GM19025 (cell line): ENCODE measurements around the gene UGT1A10.
"Not testable (repeated sequence)": the region's sequence is repeated elsewhere in the genome, so short reads cannot be mapped to it uniquely, and the experiment has no call there.

Experiments used
- ATAC-seq: cut with Tn5 transposase; IDR thresholded peaks from one replicate; pipeline ENCODE4 v1.9.1; 2021; ENCODE audit warnings: mild to moderate bottlenecking, low read depth, moderate library complexity; ENCODE audit not compliant: unreplicated experiment

Gene UGT1A10

DNA sequence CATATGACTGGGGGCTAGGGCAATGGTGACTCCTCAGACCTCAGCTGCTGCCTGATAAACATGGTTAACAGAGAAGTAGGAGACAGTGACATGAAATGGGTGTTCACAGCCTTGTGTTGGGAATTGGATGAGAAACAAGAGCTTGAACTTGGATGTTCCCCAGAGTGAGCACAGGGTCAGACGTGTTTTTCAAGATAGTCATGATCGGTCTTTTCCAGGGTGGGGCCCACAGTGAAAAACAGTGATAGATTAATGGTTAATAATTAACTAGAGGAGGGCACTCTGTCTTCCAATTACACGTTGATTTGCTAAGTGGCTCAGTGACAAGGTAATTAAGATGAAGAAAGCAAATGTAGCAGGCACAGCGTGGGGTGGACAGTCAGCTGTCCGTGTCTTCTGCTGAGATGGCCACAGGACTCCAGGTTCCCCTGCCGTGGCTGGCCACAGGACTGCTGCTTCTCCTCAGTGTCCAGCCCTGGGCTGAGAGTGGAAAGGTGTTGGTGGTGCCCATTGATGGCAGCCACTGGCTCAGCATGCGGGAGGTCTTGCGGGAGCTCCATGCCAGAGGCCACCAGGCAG lies 92.6 kb downstream of the UGT1A10 start, which contains the start of gene UGT1A3:
Gene UGT1A3 (plus strand): TSS at position 320 of the 579 bp plus-strand sequence. CDS start 85 bp downstream, at position 405.
- ATAC-seq, result no peak

DNA sequence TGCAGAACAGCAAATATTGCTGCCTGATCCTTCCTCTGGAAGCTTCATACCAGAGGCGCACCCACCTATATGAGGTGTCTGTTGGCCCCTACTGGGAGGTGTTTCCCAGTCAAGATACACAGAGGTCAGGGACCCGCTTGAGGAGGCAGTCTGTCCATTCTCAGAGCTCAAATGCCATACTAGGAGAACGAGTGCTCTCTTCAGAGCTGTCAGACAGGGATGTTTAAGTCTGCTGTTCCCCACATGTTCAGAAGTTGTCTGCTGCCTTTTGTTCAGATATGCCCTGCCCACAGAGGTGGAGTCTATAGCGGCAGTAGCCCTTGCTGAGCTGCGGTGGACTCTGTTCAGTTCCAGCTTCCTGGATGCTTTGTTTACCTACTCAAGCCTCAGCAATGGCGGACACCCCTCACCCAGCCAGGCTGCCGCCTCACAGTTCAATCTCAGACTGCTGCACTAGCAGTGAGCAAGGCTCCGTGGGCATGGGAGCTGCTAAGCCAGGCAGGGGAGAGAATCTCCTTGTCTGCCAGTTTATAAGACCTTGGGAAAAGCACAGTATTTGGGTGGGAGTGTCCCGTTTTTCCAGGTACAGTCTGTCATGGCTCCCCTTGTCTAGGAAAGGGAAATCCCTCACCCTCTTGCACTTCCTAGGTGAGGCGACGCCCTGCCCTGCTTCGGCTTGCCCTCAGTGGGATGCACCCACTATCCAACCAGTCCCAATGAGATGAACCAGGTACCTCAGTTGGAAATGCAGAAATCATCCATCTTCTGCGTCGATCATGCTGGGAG lies 100.8 kb downstream of the UGT1A10 start:
- not testable (repeated sequence) for ATAC-seq

DNA sequence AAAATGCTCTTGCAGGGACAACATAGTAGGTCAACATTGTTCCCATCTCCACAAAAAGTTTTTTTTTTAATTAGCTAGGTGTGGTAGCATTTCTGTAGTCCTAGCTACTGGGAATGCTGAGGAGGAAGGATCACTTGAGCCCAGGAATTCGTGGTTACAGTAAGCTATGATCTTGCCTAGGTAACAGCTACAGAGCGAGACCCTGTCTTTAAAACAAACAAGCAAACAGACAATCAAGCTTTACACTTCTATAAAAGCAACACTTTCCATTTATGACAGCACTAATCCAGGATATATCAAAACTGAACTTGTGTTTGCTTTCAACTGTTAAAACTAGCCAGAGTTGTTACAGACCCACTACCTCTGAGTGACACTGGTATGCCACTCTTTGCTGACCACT lies 104.6 kb downstream of the UGT1A10 start:
- ATAC-seq, result no peak

DNA sequence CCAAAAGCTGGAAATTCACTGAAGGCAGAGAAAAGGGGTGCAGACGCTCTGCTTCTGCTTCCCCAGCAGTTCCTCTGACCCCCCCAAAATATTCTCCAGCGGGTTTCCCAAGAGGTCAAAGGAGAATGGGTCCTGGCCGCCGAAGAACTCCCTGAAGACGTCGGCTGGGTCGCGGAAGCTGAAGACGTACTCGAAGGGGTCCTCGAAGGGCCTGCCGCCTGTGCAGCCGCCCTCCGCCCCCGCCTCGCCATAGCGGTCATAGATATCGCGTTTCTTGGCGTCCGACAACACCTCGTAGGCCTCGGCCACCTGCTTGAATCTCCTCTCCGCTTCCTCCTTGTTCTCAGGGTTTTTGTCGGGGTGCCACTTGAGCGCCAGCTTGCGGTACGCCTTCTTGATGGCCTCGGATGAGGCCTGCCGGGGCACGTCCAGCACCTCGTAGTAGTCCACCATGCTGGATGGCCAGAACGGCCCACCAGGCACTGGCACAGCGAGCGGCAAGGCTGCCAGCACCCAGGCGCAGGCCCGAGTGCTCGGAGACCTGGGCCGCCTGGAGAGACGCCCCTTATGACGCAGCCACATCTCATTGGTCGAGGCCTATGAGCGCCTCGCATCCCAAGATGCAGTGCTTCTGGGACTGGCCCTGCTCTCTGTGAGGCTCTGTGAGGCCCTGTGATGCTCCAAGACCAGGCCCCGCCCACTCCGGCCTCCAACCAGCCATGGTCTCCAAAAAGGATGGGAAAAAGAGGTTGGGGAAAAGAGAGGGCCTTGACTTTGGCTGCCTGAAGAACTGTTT lies 107.4 kb downstream of the UGT1A10 start:
- ATAC-seq, result no peak

DNA sequence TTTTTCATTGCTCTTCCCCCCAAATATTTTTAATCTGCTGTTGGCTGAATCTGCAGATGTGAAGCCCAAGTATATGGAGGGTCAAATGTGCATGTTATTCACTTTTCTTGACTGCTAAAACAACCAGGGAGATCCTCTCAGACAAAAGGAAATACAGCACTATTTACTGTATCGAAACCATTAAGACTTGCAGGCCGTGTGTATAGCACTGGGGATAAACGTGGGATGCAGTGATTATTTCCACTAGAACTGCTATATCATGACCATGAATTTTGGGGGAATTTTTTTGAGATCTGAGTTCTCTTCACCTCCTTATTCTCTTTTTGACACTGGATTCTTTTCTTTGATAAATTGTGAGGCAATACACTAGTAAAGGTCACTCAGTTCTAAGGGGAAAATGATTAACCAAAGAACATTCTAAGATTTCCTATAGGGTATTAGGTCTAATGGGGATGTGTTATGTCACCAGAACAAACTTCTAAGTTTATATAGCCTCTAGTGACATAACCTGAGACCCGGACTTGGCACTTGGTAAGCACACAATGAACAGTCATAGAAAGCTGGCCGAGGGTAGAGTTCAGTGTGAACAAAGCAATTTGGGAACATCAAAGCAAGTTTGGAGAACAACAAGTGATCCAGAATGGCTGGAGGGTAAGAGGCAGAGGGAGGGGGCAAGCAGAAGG lies 109.0 kb downstream of the UGT1A10 start:
- no peak for ATAC-seq

DNA sequence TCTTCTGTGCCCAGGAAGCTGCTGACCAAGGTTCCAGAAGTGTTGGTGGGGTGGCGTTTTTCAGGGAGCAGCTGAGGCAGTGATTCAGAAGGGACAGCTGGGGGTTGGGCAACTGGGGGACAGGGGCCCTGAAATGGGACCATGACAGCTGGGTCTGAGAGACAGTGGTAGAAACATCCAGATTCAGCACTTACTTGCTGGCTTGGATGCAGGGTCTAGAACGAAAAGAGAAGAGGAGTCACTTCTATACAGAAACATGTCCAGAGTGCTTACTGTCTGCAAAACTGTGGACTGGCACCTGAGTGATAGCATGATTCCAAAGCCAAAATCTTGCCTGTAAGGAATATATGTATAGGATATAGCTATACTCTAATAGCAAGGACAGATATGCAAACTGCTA lies 109.6 kb downstream of the UGT1A10 start:
- not testable (repeated sequence) for ATAC-seq

DNA sequence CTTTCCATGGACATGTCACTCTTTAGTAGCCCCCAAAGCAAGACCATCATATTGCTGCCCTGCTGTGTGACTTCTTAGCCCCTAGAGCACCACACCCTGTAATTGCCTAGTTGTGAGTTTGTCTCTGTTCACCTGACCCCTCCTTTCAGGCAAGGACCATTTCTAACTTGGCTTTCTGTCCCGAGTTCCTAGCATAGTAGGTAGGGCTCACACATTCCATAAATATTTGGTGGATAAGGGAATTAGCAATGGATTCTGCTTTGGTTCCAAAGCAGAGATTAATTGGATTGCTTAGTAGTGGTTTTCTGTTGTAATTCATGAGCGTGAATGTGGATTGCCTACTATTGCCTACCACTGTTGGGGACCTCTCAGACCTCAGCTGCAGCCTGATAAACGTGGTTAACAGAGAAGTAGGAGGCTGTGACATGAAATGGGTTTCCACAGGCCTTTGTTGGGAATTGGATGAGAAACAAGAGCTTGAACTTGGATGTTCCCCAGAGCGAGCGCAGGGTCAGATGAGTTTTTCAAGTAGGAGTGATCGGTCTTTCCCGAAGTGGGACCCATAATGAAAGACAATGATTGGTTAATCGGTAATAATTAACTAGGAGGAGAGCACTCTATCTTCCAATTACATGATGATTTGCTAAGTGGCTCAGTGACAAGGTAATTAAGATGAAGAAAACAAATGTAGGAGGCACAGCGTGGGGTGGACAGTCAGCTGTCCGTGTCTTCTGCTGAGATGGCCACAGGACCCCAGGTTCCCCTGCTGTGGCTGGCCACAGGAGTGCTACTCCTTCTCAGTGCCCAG lies 110.4 kb downstream of the UGT1A10 start:
- no peak for ATAC-seq

DNA sequence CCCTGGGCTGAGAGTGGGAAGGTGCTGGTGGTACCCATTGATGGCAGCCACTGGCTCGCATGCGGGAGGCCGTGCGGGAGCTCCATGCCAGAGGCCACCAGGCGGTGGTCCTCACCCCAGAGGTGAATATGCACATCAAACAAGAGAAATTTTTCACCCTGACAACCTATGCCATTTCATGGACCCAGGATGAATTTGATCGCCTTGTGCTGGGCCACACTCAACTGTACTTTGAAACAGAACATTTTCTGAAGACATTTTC lies 111.0 kb downstream of the UGT1A10 start:
- no peak for ATAC-seq

DNA sequence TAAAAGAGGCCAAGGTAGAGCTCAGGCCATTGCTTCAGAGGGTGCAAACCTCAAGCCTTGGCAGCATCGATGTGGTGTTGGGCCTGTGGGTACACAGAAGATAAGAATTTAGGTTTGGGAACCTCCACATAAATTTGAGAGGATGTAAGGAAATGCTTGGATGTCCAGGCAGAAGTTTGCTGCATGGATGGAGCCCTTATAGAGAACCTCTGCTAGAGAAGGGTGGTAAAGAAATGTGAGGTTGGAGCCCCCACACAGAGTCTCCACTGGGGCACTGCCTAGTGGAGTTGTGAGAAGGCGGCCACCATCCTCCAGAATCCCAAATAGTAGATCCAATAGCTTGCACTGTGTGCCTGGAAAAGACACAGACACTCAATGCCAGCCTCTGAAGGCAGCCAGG lies 114.4 kb downstream of the UGT1A10 start:
- not testable (repeated sequence) for ATAC-seq

DNA sequence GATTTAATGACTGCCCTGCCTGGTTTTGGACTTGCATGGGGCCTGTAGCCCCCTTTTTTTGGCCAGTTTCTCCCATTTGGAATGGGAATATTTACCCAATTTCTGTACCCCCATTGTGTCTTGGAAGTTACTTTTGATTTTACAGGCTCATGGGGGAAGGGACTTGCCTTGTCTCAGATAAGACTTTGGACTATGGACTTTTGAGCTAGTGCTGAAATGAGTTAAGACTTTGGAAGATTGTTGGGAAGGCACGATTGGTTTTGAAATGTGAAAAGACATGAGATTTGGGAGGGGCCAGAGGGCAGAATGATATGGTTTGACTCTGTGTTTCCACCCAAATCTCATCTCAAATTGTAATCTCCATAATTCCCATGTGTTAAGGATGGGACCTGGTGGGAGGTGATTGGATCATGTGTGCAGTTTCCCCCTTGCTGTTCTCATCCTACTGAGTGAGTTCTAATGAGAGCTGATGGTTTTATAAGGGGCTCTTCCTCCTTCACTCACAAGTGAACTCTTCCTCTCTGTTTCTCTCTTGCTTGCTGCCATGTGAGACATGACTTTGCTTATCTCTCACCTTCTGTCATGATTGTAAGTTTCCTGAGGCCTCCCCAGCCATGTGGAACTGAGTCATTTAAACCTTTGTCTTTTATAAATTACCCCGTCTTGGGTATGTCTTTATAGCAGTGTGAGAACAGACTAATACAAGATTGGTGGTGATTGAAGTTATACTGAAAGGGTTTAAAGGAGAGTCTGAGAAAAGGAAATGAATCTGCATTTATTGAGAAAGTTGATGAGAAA lies 115.2 kb downstream of the UGT1A10 start:
- not testable (repeated sequence) for ATAC-seq

DNA sequence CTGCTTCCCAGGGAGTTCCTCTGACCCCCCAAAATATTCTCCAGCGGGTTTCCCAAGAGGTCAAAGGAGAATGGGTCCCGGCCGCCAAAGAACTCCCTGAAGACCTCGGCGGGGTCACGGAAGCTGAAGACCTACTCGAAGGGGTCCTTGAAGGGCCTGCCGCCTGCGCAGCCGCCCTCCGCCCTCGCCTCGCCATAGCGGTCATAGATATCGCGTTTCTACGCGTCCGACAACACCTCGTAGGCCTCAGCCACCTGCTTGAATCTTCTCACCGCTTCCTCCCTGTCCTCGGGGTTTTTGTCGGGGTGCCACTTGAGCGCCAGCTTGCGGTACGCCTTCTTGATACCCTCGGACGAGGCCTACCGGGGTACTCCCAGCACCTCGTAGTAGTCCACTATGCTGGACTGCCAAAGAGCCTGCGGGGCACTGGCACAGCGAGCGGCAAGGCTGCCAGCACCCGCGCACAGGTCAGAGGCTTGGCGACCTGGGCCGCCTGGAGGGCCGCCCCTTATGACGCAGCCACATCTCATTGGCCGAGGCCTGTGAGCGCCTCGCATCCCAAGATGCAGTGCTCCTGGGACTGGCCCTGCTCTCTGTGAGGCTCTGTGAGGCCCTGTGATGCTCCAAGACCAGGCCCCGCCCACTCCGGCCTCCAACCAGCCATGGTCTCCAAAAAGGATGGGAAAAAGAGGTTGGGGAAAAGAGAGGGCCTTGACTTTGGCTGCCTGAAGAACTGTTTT lies 118.8 kb downstream of the UGT1A10 start:
- ATAC-seq, result no peak

DNA sequence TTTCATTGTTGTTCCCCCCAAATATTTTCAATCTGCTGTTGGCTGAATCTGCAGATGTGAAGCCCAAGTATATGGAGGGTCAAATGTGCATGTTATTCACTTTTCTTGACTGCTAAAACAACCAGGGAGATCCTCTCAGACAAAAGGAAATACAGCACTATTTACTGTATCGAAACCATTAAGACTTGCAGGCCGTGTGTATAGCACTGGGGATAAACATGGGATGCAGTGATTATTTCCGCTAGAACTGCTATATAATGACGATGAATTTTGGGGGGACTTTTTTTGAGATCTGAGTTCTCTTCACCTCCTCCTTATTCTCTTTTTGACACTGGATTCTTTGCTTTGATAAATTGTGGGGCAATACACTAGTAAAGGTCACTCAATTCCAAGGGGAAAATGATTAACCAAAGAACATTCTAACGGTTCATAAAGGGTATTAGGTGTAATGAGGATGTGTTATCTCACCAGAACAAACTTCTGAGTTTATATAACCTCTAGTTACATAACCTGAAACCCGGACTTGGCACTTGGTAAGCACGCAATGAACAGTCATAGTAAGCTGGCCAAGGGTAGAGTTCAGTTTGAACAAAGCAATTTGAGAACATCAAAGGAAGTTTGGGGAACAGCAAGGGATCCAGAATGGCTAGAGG lies 120.3 kb downstream of the UGT1A10 start:
- ATAC-seq, result no peak

DNA sequence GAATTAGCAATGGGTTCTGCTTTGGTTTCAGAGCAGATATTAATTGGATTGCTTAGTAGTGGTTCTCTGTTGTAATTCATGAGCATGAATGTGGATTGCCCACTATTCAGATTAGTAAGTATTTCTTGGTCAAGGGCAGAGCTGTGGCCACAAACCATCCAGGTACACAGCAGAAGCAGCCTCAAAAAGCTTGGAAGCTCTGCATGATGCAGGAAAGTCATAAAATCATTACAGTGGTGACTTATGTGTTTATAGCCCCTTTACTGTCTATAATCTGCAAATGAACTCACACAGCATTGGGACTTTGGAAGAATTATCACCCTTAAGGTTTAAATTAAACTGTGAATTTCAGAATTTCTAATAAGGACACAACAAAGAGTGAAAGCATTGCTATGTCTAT lies 121.9 kb downstream of the UGT1A10 start:
- no peak for ATAC-seq

DNA sequence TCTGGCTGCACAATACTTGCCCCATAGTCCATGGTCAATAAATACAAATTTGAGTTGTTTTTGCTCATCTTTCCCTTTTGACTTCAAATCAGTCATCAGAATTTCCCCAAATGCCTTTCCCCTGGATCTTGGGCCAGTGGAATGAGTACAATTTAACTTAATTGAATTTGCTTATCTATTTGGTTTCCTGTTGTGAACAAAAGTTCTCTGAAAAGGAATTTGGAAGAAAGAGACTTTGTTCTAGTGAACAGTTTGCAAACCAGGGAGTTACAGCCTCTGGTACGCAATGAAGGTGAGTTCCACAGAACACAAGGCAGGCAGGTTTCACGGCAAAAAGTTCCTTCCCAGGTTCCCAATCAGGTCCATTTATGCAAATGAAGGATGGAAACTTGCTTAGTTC lies 122.6 kb downstream of the UGT1A10 start:
- no peak for ATAC-seq

DNA sequence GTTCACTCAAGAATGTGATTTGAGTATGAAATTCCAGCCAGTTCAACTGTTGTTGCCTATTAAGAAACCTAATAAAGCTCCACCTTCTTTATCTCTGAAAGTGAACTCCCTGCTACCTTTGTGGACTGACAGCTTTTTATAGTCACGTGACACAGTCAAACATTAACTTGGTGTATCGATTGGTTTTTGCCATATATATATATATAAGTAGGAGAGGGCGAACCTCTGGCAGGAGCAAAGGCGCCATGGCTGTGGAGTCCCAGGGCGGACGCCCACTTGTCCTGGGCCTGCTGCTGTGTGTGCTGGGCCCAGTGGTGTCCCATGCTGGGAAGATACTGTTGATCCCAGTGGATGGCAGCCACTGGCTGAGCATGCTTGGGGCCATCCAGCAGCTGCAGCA lies 123.8 kb downstream of the UGT1A10 start, which contains the start of gene UGT1A1:
Gene UGT1A1 (plus strand): TSS at position 228 of the 400 bp plus-strand sequence. CDS start 18 bp downstream, at position 246.
- no peak for ATAC-seq

DNA sequence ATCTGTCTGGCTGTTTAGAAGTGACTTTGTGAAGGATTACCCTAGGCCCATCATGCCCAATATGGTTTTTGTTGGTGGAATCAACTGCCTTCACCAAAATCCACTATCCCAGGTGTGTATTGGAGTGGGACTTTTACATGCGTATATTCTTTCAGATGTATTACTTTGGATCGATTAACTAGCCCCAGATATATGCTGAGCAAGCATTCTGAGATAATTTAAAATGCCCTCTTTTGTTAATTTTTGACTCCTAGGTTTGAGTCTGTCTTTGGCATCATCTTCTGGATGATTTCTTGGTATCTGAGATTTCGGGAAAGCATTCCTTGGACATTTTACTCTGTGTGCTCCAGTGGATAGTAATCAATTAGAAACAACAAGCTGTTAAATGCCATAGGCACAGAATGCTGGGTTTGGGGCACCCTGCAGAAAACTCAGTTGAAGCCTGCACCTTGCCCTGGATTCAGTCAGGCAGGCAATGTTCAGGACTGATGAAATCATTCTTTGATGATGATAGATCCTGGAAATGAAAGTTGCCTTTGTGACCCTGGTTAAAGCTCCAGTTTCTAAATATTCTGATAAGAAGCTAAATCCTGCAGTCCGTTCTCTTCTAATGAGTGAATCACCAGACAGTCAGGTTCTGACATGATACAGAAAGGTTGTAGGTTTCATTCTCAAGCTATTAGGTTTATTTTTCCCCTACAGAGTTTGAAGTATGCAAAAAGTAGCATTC lies 125.0 kb downstream of the UGT1A10 start:
- ATAC-seq, result no peak

DNA sequence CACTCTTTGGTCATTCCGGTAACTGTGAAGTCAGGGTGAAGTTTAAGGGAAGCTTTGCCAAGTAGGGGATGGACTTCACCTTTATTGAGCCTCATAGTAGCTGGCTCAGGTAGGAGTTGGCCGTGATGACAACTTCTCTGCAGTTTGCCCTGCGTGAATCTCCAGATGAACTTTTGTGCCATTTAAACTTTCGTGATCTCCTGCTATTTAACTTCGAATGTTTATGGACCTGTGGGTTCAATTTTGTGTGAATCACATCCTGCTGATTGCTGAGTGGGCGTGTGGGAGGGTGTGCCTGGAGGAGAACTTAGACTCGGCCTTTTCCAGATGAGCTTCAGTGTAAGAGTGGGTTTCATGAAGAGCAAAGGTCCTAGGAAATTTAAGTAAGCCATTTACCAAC lies 128.0 kb downstream of the UGT1A10 start:
- no peak for ATAC-seq
